Prostate gland (tissue), 2 donors: ENCODE data around the gene GPR17. TPM values are rescaled to one million over a fixed set of nuclear protein-coding genes. Genes with fewer than 3 reads are reported as not detected.

Experiments used
- DNase-seq: peaks from one replicate; pipeline ENCODE4 v3.0.0-alpha.2; 2019; ENCODE audit warnings: low spot score
- H3K27ac ChIP-seq, 2 donors: fragments of 200-600 bp; sonication (generic); 2 replicates each; pipeline ENCODE4 v1.5.1; 2017 to 2019
- H3K27me3 ChIP-seq: fragments of 200-600 bp; sonication (generic); replicated peaks from 2 replicates; pipeline ENCODE4 v1.5.1; 2019; ENCODE audit not compliant: insufficient read depth
- H3K36me3 ChIP-seq, 2 donors: fragments of 200-600 bp; sonication (generic); 1 replicate in 1 of 2; 2 replicates in 1 of 2; pipeline versions ENCODE4 v1.5.1 to v1.8.1; 2017 to 2019
- H3K4me1 ChIP-seq: fragments of 200-600 bp; sonication (generic); replicated peaks from 2 replicates; pipeline ENCODE4 v1.5.1; 2019
- H3K4me3 ChIP-seq, 2 donors: fragments of 200-600 bp; sonication (generic); 2 replicates each; pipeline ENCODE4 v1.5.1; 2017 to 2019
- H3K9me3 ChIP-seq: fragments of 200-600 bp; sonication (generic); 2 replicates; pipeline ENCODE4 v1.5.1; 2017
- POLR2A ChIP-seq: fragments of 450-650 bp; IDR thresholded peaks from one replicate; pipeline ENCODE4 v1.6.1; 2016; ENCODE audit warnings: antibody characterized with exemption, mild to moderate bottlenecking
- POLR2AphosphoS5 ChIP-seq: sonication (generic); formaldehyde crosslinking; IDR thresholded peaks from one replicate; pipeline ENCODE4 v1.6.1; 2017; ENCODE audit warnings: antibody characterized with exemption
- WGBS: methylation state at CpG from one replicate; pipeline ENCODE4 v1.1.5; 2018; 5-methylcytosine and 5-hydroxymethylcytosine counted together
- intact Hi-C: fragments of 100-400 bp; cut with DNase I; formaldehyde crosslinking; loops from one replicate; pipeline ENCODE4 v1.14.2; 2022
- total RNA-seq, 2 donors: library from RNA; depleted of rRNA; stranded (reverse); fragments of >200 nt; gene quantifications; one replicate each; pipeline ENCODE4 v1.1.0, GENCODE V29; 2016
- TF ChIP-seq, protein P1 (sequence below), 4 experiments: fragments of 200-600 bp in 2 of 4; fragments of 450-650 bp in 2 of 4; sonication (generic) in 2 of 4; IDR thresholded peaks; 1 replicate in 3 of 4; 2 replicates in 1 of 4; pipeline ENCODE4 v1.5.1; 2016 to 2019; ENCODE audit warnings: antibody characterized with exemption in 4 of 4, mild to moderate bottlenecking in 2 of 4, moderate library complexity in 2 of 4

Gene GPR17
- total RNA-seq, 2 donors from 2014 or later: not detected

- Histone ChIP-seq H3K36me3 (no peaks in the 10 kb centered on the region), H3K9me3 (no peaks in the 10 kb centered on the region), H3K27me3 (no peaks in the 10 kb centered on the region), H3K4me1 (no peaks in the 10 kb centered on the region), H3K27ac (no peak overlapping the region), H3K4me3 (no peak overlapping the region)
- TF ChIP-seq, protein P1, sequence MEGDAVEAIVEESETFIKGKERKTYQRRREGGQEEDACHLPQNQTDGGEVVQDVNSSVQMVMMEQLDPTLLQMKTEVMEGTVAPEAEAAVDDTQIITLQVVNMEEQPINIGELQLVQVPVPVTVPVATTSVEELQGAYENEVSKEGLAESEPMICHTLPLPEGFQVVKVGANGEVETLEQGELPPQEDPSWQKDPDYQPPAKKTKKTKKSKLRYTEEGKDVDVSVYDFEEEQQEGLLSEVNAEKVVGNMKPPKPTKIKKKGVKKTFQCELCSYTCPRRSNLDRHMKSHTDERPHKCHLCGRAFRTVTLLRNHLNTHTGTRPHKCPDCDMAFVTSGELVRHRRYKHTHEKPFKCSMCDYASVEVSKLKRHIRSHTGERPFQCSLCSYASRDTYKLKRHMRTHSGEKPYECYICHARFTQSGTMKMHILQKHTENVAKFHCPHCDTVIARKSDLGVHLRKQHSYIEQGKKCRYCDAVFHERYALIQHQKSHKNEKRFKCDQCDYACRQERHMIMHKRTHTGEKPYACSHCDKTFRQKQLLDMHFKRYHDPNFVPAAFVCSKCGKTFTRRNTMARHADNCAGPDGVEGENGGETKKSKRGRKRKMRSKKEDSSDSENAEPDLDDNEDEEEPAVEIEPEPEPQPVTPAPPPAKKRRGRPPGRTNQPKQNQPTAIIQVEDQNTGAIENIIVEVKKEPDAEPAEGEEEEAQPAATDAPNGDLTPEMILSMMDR (IDR thresholded peaks at IDR 0.05): no peak
- TF ChIP-seq POLR2AphosphoS5 (no peak), POLR2A (no peak)
- no peak for DNase-seq
- intact Hi-C loops: loop anchor here (10.0 kb wide), 2 partner anchors 155 to 275 kb away; partner anchors contain the start of gene IWS1
- 63% methylated on average over 15 of the region's 15 CpGs for WGBS
These were observed 33.9 kb downstream of the GPR17 start for GRCh38 chr2:127679680-127680361.

DNA sequence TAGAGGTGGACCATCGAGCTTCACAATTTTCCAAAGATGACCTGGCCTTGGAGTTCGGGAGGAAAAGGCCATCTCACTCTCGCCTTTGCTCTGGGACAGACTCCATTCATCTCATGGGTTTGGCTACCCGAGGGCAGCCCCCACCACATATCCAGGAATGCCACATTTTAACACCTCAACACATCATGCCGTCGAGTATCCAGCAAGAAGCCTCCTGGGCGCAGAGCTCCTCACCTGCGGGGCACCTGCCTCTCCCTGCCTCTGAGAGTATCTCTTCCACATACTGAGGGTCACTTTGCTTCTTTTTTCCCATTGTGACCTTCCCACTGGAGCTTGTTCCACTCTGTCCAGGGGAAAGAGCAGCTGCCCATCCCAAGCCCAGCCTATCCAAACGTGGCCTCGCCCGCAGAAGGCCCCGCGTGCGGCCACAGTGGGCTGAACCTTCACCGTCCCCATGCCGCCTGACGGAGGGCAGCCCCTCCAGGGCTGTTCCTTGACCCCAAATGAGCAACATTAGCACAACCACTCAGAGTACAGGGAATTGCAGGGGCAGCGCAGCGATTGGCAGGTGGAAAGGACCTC is 34.8 kb downstream of the GPR17 start:
- Histone ChIP-seq H3K36me3 (no peaks in the 10 kb centered on the region), H3K27me3 (no peaks in the 10 kb centered on the region), H3K4me1 (no peaks in the 10 kb centered on the region), H3K4me3 (no peak overlapping the region), H3K27ac (no peak overlapping the region), H3K9me3 (no peaks in the 10 kb centered on the region)
- no peak for DNase-seq
- WGBS: 93% methylated on average over 19 of the region's 19 CpGs
- intact Hi-C loops: no loop called here
- no peak for TF ChIP-seq POLR2AphosphoS5
- TF ChIP-seq, protein P1 (IDR thresholded peaks at IDR 0.05): no peak

DNA sequence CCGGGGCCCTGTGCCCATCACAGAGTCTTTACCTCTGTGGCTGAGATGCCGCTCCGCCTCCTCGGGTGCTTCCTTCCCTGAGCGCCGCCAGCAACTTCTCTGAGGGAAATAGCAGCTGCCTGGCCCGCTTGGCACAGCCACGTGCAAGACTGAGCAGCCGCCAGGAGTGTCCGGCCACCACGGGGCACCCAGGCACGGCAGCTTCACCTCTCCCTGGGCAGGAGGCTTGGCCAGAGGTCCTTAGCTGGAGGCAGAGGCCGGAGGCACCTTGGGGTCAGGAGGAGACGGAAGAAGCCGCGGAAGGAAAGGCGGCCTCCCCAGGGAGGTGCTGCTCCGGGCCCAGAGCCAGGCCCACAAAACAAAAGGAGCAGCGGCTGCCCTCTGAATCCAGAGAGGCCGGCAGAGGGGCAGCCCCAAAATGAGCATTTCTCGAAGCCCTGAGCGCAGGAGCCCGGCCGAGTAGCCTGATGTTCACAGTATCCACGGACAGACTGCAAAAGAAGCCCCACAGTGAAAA is 35.4 kb downstream of the GPR17 start:
- Histone ChIP-seq H3K4me3 (peak overlapping the region in 1 of 2 donors; percentile 15), H3K27ac (no peak overlapping the region), H3K27me3 (no peaks in the 10 kb centered on the region), H3K4me1 (no peaks in the 10 kb centered on the region), H3K36me3 (no peaks in the 10 kb centered on the region), H3K9me3 (no peaks in the 10 kb centered on the region)
- TF ChIP-seq, protein P1 (IDR thresholded peaks at IDR 0.05): no peak
- TF ChIP-seq POLR2AphosphoS5 (no peak), POLR2A (no peak)
- 27% methylated on average over 25 of the region's 25 CpGs for WGBS
- no peak for DNase-seq
- intact Hi-C loops: no loop called here

GRCh38 chr2:127681976-127682857 is 36.3 kb downstream of the GPR17 start:
- DNase-seq: no peak
- Histone ChIP-seq H3K27ac (no peak overlapping the region), H3K4me1 (no peaks in the 10 kb centered on the region), H3K36me3 (no peaks in the 10 kb centered on the region), H3K27me3 (no peaks in the 10 kb centered on the region), H3K4me3 (no peak overlapping the region), H3K9me3 (no peaks in the 10 kb centered on the region)
- intact Hi-C loops: no loop called here
- 84% methylated on average over 6 of the region's 6 CpGs for WGBS
- TF ChIP-seq, protein P1 (IDR thresholded peaks at IDR 0.05): no peak
- TF ChIP-seq POLR2AphosphoS5: no peak
- TF ChIP-seq POLR2A: no peak
